ENCODE measurements around the gene CSNK1E. TPM values are rescaled to one million over a fixed set of nuclear protein-coding genes. Genes with fewer than 3 reads are reported as not detected.
"Not testable (repeated sequence)": the region's sequence is repeated elsewhere in the genome, so short reads cannot be mapped to it uniquely, and the experiment has no call there.

Gene CSNK1E
- 100 to 1,000 TPM; 124 to 131 TPM for total RNA-seq

GRCh38 chr22:38317122-38317994 is at the start of gene CSNK1E:
Gene CSNK1E, minus strand, starts transcription at chr22:38317433. Its CDS starts 3,276 bp downstream, at chr22:38314157.
- CTCF ChIA-PET, result interaction anchor here (0.7 kb wide), 1 partner anchor 203 kb away, joined by 8 read pairs; no protein-coding TSS in a partner anchor

GRCh38 chr22:38365829-38366228 is 48.6 kb upstream of the CSNK1E start:
- POLR2A ChIA-PET, CTCF ChIA-PET: not testable (repeated sequence)

More at GRCh38 chr22:38317122-38317994, at the start of gene CSNK1E:
- POLR2A ChIA-PET, result interaction anchor here (0.6 to 0.7 kb wide), 3 partner anchors 12 to 260 kb away, joined by 3 read pairs; no protein-coding TSS in a partner anchor

- CTCF ChIA-PET, POLR2A ChIA-PET: not testable (repeated sequence)
Measured at GRCh38 chr22:38365174-38365573, 47.9 kb upstream of the CSNK1E start.

GRCh38 chr22:38360560-38360959 is 43.3 kb upstream of the CSNK1E start:
- CTCF ChIA-PET, result not testable (repeated sequence)

GRCh38 chr22:38359817-38360216 is 42.6 kb upstream of the CSNK1E start:
- POLR2A ChIA-PET, CTCF ChIA-PET: not testable (repeated sequence)

More at GRCh38 chr22:38360560-38360959, 43.3 kb upstream of the CSNK1E start:
- POLR2A ChIA-PET, result not testable (repeated sequence)

- CTCF ChIA-PET, POLR2A ChIA-PET: not testable (repeated sequence)
Measured at GRCh38 chr22:38357971-38358370, 40.7 kb upstream of the CSNK1E start.

GRCh38 chr22:38355275-38355674 is 38.0 kb upstream of the CSNK1E start:
- CTCF ChIA-PET, result interaction anchor here (0.6 kb wide), 1 partner anchor 26 kb away, joined by 3 read pairs; no protein-coding TSS in a partner anchor
- POLR2A ChIA-PET, result no interaction called here

- POLR2A ChIA-PET, result no interaction called here
- CTCF ChIA-PET, result interaction anchor here (1.2 kb wide), 1 partner anchor 302 kb away, joined by 4 read pairs; no protein-coding TSS in a partner anchor
Measured at GRCh38 chr22:38353701-38354100, 36.5 kb upstream of the CSNK1E start.

GRCh38 chr22:38353142-38353629 is 36.0 kb upstream of the CSNK1E start:
- CTCF ChIA-PET, result interaction anchor here (0.8 to 1.2 kb wide), 3 partner anchors 16 to 299 kb away, joined by 3 read pairs; no protein-coding TSS in a partner anchor
- POLR2A ChIA-PET, result no interaction called here

GRCh38 chr22:38352436-38352835 is 35.2 kb upstream of the CSNK1E start:
- ChIA-PET CTCF (interaction anchor here (0.8 to 1.2 kb wide), 2 partner anchors 15 to 117 kb away, joined by 3 read pairs; no protein-coding TSS in a partner anchor), POLR2A (no interaction called here)

- POLR2A ChIA-PET, result no interaction called here
- CTCF ChIA-PET, result interaction anchor here (1.1 to 2.7 kb wide), 2 partner anchors 67 to 298 kb away, joined by 3 to 9 read pairs; no protein-coding TSS in a partner anchor
Measured at GRCh38 chr22:38350444-38351359, 33.5 kb upstream of the CSNK1E start.

- ChIA-PET CTCF (interaction anchor here (0.6 to 2.7 kb wide), 2 partner anchors 9 to 297 kb away, joined by 3 to 9 read pairs; no protein-coding TSS in a partner anchor), POLR2A (no interaction called here)
Measured at GRCh38 chr22:38348751-38349496, 31.7 kb upstream of the CSNK1E start.

- POLR2A ChIA-PET, result no interaction called here
- CTCF ChIA-PET, result interaction anchor here (2.7 kb wide), 1 partner anchor 296 kb away, joined by 9 read pairs; no protein-coding TSS in a partner anchor
Measured at GRCh38 chr22:38347944-38348750, 30.9 kb upstream of the CSNK1E start.

GRCh38 chr22:38347181-38347943 is 30.1 kb upstream of the CSNK1E start:
- CTCF ChIA-PET, result no interaction called here

GRCh38 chr22:38346506-38346905 is 29.3 kb upstream of the CSNK1E start:
- POLR2A ChIA-PET, result no interaction called here
- CTCF ChIA-PET, result no interaction called here

More at GRCh38 chr22:38347181-38347943, 30.1 kb upstream of the CSNK1E start:
- POLR2A ChIA-PET, result no interaction called here

- POLR2A ChIA-PET, result no interaction called here
Measured at GRCh38 chr22:38345782-38346181, 28.5 kb upstream of the CSNK1E start.

GRCh38 chr22:38339893-38340292 is 22.7 kb upstream of the CSNK1E start:
- CTCF ChIA-PET, result interaction anchor here (0.7 to 0.9 kb wide), 2 partner anchors 9 to 36 kb away, joined by 3 read pairs; no protein-coding TSS in a partner anchor
- POLR2A ChIA-PET, result interaction anchor here (0.6 kb wide), 1 partner anchor 22 kb away, joined by 3 read pairs; the partner anchor contains the start of gene CSNK1E

More at GRCh38 chr22:38345782-38346181, 28.5 kb upstream of the CSNK1E start:
- CTCF ChIA-PET, result no interaction called here

Data from activated CD8-positive, alpha-beta memory T cell treated with anti-CD3 and anti-CD28 coated beads for 36 hours (primary cell).